ENCODE data around the gene RPRM.

DNA sequence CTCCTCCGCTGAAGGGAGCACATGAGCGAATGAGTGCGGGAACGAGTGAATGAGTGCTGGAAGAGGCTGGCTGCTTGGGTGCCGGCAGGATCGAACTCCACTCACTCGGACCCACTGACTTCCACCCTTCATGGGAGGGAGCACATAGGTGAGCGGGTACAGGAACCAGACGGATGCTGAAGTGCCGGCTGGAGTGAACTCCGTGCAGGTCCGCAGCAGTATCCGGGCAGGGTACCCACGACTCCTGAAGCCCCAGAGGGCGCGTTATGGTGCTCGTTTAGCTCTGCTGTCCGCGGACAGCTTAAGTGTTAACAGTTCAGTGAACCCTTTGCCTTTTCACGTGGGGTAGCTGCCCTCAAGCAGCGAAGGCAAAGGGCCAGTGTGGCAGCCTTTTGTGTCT lies 23.2 kb downstream of the RPRM start:
- no peak for TF ChIP-seq SSRP1 (CRISPR knock-in tag; IDR thresholded peaks at IDR 0.05)
- no peak for TF ChIP-seq RXRB (CRISPR knock-in tag; IDR thresholded peaks at IDR 0.05; ENCODE audit: borderline replicate concordance)
- TF ChIP-seq TBX2 (CRISPR knock-in tag; IDR thresholded peaks at IDR 0.05; ENCODE audit: borderline replicate concordance) = no peak
- no peak for TF ChIP-seq RXRA (CRISPR knock-in tag; IDR thresholded peaks at IDR 0.05)
- TF ChIP-seq, protein P1, sequence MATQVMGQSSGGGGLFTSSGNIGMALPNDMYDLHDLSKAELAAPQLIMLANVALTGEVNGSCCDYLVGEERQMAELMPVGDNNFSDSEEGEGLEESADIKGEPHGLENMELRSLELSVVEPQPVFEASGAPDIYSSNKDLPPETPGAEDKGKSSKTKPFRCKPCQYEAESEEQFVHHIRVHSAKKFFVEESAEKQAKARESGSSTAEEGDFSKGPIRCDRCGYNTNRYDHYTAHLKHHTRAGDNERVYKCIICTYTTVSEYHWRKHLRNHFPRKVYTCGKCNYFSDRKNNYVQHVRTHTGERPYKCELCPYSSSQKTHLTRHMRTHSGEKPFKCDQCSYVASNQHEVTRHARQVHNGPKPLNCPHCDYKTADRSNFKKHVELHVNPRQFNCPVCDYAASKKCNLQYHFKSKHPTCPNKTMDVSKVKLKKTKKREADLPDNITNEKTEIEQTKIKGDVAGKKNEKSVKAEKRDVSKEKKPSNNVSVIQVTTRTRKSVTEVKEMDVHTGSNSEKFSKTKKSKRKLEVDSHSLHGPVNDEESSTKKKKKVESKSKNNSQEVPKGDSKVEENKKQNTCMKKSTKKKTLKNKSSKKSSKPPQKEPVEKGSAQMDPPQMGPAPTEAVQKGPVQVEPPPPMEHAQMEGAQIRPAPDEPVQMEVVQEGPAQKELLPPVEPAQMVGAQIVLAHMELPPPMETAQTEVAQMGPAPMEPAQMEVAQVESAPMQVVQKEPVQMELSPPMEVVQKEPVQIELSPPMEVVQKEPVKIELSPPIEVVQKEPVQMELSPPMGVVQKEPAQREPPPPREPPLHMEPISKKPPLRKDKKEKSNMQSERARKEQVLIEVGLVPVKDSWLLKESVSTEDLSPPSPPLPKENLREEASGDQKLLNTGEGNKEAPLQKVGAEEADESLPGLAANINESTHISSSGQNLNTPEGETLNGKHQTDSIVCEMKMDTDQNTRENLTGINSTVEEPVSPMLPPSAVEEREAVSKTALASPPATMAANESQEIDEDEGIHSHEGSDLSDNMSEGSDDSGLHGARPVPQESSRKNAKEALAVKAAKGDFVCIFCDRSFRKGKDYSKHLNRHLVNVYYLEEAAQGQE (IDR thresholded peaks at IDR 0.05; ENCODE audit: borderline replicate concordance in 1 of 2, low read depth in 1 of 2, low read length in 2 of 2) = no peak
- no peak for TF ChIP-seq TOPORS (CRISPR knock-in tag; IDR thresholded peaks at IDR 0.05)
- TF ChIP-seq, protein P2, sequence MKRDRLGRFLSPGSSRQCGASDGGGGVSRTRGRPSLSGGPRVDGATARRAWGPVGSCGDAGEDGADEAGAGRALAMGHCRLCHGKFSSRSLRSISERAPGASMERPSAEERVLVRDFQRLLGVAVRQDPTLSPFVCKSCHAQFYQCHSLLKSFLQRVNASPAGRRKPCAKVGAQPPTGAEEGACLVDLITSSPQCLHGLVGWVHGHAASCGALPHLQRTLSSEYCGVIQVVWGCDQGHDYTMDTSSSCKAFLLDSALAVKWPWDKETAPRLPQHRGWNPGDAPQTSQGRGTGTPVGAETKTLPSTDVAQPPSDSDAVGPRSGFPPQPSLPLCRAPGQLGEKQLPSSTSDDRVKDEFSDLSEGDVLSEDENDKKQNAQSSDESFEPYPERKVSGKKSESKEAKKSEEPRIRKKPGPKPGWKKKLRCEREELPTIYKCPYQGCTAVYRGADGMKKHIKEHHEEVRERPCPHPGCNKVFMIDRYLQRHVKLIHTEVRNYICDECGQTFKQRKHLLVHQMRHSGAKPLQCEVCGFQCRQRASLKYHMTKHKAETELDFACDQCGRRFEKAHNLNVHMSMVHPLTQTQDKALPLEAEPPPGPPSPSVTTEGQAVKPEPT (CRISPR knock-in tag; IDR thresholded peaks at IDR 0.05; ENCODE audit: low read depth) = no peak
- no peak for TF ChIP-seq POLR2G (IDR thresholded peaks at IDR 0.05; ENCODE audit: low read depth, low read length)
- TF ChIP-seq BORCS8-MEF2B (CRISPR knock-in tag; IDR thresholded peaks at IDR 0.05) = no peak
- no peak for TF ChIP-seq MIER3 (CRISPR knock-in tag; IDR thresholded peaks at IDR 0.05; ENCODE audit: borderline replicate concordance)

Data from HepG2 (cell line).